Gastrocnemius medialis (tissue), 4 donors: ENCODE measurements around the gene TULP3.

Experiments used
- CTCF ChIP-seq, 5 experiments: fragments of 450-650 bp in 3 of 5; fragments of 200-600 bp in 2 of 5; sonication (generic) in 2 of 5; IDR thresholded peaks in 4 of 5; conservative IDR thresholded peaks in 1 of 5; 1 replicate in 4 of 5; 2 replicates in 1 of 5; pipeline ENCODE4 v1.5.1; 2016 to 2019; ENCODE audit warnings: antibody characterized with exemption in 5 of 5, mild to moderate bottlenecking in 3 of 5, moderate library complexity in 3 of 5
- POLR2A ChIP-seq, 2 donors: fragments of 450-650 bp; IDR thresholded peaks; one replicate each; pipeline ENCODE4 v1.6.1; 2017; ENCODE audit warnings: antibody characterized with exemption in 2 of 2, mild to moderate bottlenecking in 2 of 2, moderate library complexity in 2 of 2

DNA sequence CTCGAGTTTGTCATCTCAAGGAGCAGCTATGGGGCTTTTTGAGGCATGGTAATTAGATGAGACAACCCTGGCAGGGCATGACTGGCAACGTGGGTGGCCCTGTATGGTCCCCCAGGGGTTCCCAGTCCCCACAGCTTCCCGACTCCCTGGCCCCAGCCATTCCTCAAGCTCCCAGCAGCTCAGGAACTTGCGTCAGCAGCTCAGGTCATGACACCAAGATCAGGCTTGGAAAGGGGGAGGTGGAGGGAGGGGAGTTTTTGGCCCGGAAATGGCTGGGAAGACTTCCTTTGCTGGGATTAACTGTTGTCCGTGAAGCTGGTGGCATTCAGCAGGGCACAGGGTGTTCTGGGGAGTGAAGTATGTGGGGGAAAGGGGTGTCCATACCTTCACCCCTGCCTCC lies 45.4 kb upstream of the TULP3 start:
- TF ChIP-seq CTCF (IDR thresholded peaks at IDR 0.05 in 4 of 5, conservative IDR thresholded peaks at IDR 0.05 in 1 of 5), result no peak
- no peak for TF ChIP-seq POLR2A (IDR thresholded peaks at IDR 0.05)
